Measurements from ENCODE around the gene NRG2. TPM values are rescaled to one million over a fixed set of nuclear protein-coding genes. Genes with fewer than 3 reads are reported as not detected.

Gene NRG2
- total RNA-seq, 6 experiments from 2014 or later, result 0.07 to 0.77 (median 0.14) TPM; not detected in 1

GRCh38 chr5:139847091-139847490 is 196.0 kb downstream of the NRG2 start:
- no peak overlapping the region for H3K4me3 ChIP-seq
- peaks cover 0 to 5% (median 0%) of the 10 kb centered on the region in 4 donors for H3K4me1 ChIP-seq
- peak in 1 of 3 donors; percentile 37 for DNase-seq
- 29% methylated on average over 9 of the region's 10 CpGs for WGBS (ENCODE audit: insufficient coverage, low coverage, low lambda C conversion rate, missing lambda C conversion rate)
- TF ChIP-seq POLR2A (IDR thresholded peaks at IDR 0.05) (no peak), CTCF (IDR thresholded peaks at IDR 0.05) (no peak)
- no peaks in the 10 kb centered on the region for H3K36me3 ChIP-seq
- no peak for ATAC-seq
- intact Hi-C loops (cut with DNase I), result no loop called here
- H3K9me3 ChIP-seq, result no peaks in the 10 kb centered on the region
- H3K27ac ChIP-seq, result no peak overlapping the region
- no peaks in the 10 kb centered on the region for H3K27me3 ChIP-seq

- ATAC-seq (peak; percentile 52 to 67 (median 62)), DNase-seq (peak; percentile 56 to 77 (median 73))
- Histone ChIP-seq H3K27me3 (no peaks in the 10 kb centered on the region), H3K9me3 (no peaks in the 10 kb centered on the region), H3K4me3 (no peak overlapping the region), H3K4me1 (peaks cover 0 to 5% (median 0%) of the 10 kb centered on the region in 4 donors), H3K36me3 (no peaks in the 10 kb centered on the region), H3K27ac (no peak overlapping the region)
- TF ChIP-seq CTCF (IDR thresholded peaks at IDR 0.05) (no peak), POLR2A (IDR thresholded peaks at IDR 0.05) (no peak)
- intact Hi-C loops (cut with DNase I), result no loop called here
- 26% methylated on average over 6 of the region's 18 CpGs for WGBS (ENCODE audit: insufficient coverage, low coverage, low lambda C conversion rate, missing lambda C conversion rate)
These were observed 197.0 kb downstream of the NRG2 start for GRCh38 chr5:139845846-139846681.

- Histone ChIP-seq H3K4me1 (peaks cover 0 to 5% (median 0%) of the 10 kb centered on the region in 4 donors), H3K27ac (no peak overlapping the region), H3K27me3 (no peaks in the 10 kb centered on the region), H3K9me3 (no peaks in the 10 kb centered on the region), H3K36me3 (no peaks in the 10 kb centered on the region), H3K4me3 (no peak overlapping the region)
- ATAC-seq, result peak; percentile 26 to 60 (median 42)
- intact Hi-C loops (cut with DNase I), result no loop called here
- WGBS (ENCODE audit: insufficient coverage, low coverage, low lambda C conversion rate, missing lambda C conversion rate), result 34% methylated on average over 15 of the region's 18 CpGs
- DNase-seq, result peak; percentile 67 to 69 (median 68)
- no peak for TF ChIP-seq POLR2A (IDR thresholded peaks at IDR 0.05)
- peak; percentile 52 to 66 (median 61) for TF ChIP-seq CTCF (IDR thresholded peaks at IDR 0.05)
These were observed 198.5 kb downstream of the NRG2 start for GRCh38 chr5:139844472-139845145.

- intact Hi-C loops (cut with DNase I), result no loop called here
- WGBS (ENCODE audit: insufficient coverage, low coverage, low lambda C conversion rate, missing lambda C conversion rate), result 38% methylated on average over 5 of the region's 5 CpGs
These were observed 199.1 kb downstream of the NRG2 start for GRCh38 chr5:139843991-139844390.

More at GRCh38 chr5:139843991-139844390, 199.1 kb downstream of the NRG2 start:
- no peak overlapping the region for H3K27ac ChIP-seq
- no peaks in the 10 kb centered on the region for H3K36me3 ChIP-seq
- H3K4me1 ChIP-seq, result peaks cover 0 to 5% (median 0%) of the 10 kb centered on the region in 4 donors
- no peak for DNase-seq
- no peak for ATAC-seq
- H3K27me3 ChIP-seq, result no peaks in the 10 kb centered on the region
- no peak for TF ChIP-seq CTCF (IDR thresholded peaks at IDR 0.05)
- no peak overlapping the region for H3K4me3 ChIP-seq
- no peaks in the 10 kb centered on the region for H3K9me3 ChIP-seq
